ENCODE data around the gene EZH2. TPM values are rescaled to one million over a fixed set of nuclear protein-coding genes. Genes with fewer than 3 reads are reported as not detected.

EZH2 gene
- total RNA-seq, 1 experiment from 2014 or later: 35.4 TPM

GRCh38 chr7:148918058-148918596 is 34.0 kb upstream of the EZH2 start (continued):
- TF ChIP-seq ZNF263 (CRISPR knock-in tag; IDR thresholded peaks at IDR 0.05; ENCODE audit: low read depth) (no peak), NR1H2 (CRISPR knock-in tag; IDR thresholded peaks at IDR 0.05) (no peak), EMX1 (CRISPR knock-in tag; IDR thresholded peaks at IDR 0.05) (no peak), NFATC4 (CRISPR knock-in tag; IDR thresholded peaks at IDR 0.05) (no peak)

- H3K27ac Mint-ChIP-seq: no peak overlapping the region
- POLR2A ChIA-PET: no interaction called here
Measured at GRCh38 chr7:148916186-148916585, 32.1 kb upstream of the EZH2 start.

More at GRCh38 chr7:148916186-148916585, 32.1 kb upstream of the EZH2 start:
- Mint-ChIP-seq H3K4me1 (peaks cover 10% of the 10 kb centered on the region), H3K4me3 (no peak overlapping the region), H3K36me3 (no peaks in the 10 kb centered on the region), H3K27me3 (ENCODE audit: low read depth) (no peaks in the 10 kb centered on the region), H3K9me3 (no peaks in the 10 kb centered on the region)
- ATAC-seq (no peak), DNase-seq (ENCODE audit: low spot score) (no peak)
- CTCF ChIA-PET: interaction anchor here (1.3 kb wide), 1 partner anchor 11 kb away, joined by 3 read pairs; no protein-coding TSS in a partner anchor
- TF ChIP-seq NR3C1 (CRISPR knock-in tag; conservative IDR thresholded peaks at IDR 0.05; ENCODE audit: low read depth): no peak
- no peak for TF ChIP-seq IRF2 (CRISPR knock-in tag; IDR thresholded peaks at IDR 0.05; ENCODE audit: borderline replicate concordance, low read depth)
- no peak for TF ChIP-seq ZNF281 (CRISPR knock-in tag; IDR thresholded peaks at IDR 0.05)
- TF ChIP-seq E2F1 (CRISPR knock-in tag; IDR thresholded peaks at IDR 0.05): no peak
- TF ChIP-seq CBFB (CRISPR knock-in tag; IDR thresholded peaks at IDR 0.05; ENCODE audit: low read depth): no peak
- TF ChIP-seq RELA (CRISPR knock-in tag; IDR thresholded peaks at IDR 0.05; ENCODE audit: borderline replicate concordance): no peak
- no peak for TF ChIP-seq GTF2I (CRISPR knock-in tag; conservative IDR thresholded peaks at IDR 0.05)
- no peak for TF ChIP-seq MXD4 (CRISPR knock-in tag; IDR thresholded peaks at IDR 0.05; ENCODE audit: borderline replicate concordance)
- TF ChIP-seq ZSCAN18 (CRISPR knock-in tag; IDR thresholded peaks at IDR 0.05): no peak
- TF ChIP-seq CTCF (IDR thresholded peaks at IDR 0.05): no peak
- no peak for TF ChIP-seq ELF4 (CRISPR knock-in tag; IDR thresholded peaks at IDR 0.05; ENCODE audit: low read depth)
- TF ChIP-seq ZNF219 (CRISPR knock-in tag; IDR thresholded peaks at IDR 0.05; ENCODE audit: borderline replicate concordance): no peak
- TF ChIP-seq HMGA2 (CRISPR knock-in tag; IDR thresholded peaks at IDR 0.05): no peak
- TF ChIP-seq FOXP1 (CRISPR knock-in tag; IDR thresholded peaks at IDR 0.05; ENCODE audit: borderline replicate concordance): no peak
- TF ChIP-seq AFF4 (CRISPR knock-in tag; IDR thresholded peaks at IDR 0.05; ENCODE audit: borderline replicate concordance): no peak
- no peak for TF ChIP-seq ATF2 (CRISPR knock-in tag; IDR thresholded peaks at IDR 0.05; ENCODE audit: borderline replicate concordance, low read depth)
- no peak for TF ChIP-seq PREB (CRISPR knock-in tag; IDR thresholded peaks at IDR 0.05; ENCODE audit: borderline replicate concordance)
